Loucy (cell line): ENCODE results near the gene GALNT18.

Experiments used
- H2AFZ ChIP-seq: fragments of 200-600 bp; sonication (generic); 2 replicates; pipeline ENCODE4 v1.6.0; 2016; ENCODE audit warnings: antibody characterized with exemption, mild to moderate bottlenecking, low read length, moderate library complexity
- H3F3A ChIP-seq: fragments of 200-600 bp; 2 replicates; pipeline ENCODE4 v1.6.0; 2016; ENCODE audit warnings: antibody characterized with exemption, low read depth, mild to moderate bottlenecking
- H3K27me3 ChIP-seq: fragments of 200-600 bp; sonication (generic); 2 replicates; pipeline ENCODE4 v1.6.1; 2014; ENCODE audit warnings: low read length, mild to moderate bottlenecking; ENCODE audit not compliant: insufficient read depth, poor library complexity, severe bottlenecking
- H3K36me3 ChIP-seq: fragments of 200-600 bp; sonication (generic); 2 replicates; pipeline ENCODE4 v1.6.1; 2016; ENCODE audit warnings: low read length; ENCODE audit not compliant: insufficient read depth
- H3K4me1 ChIP-seq: fragments of 200-600 bp; sonication (generic); 2 replicates; pipeline ENCODE4 v1.5.1; 2014; ENCODE audit warnings: low read length, mild to moderate bottlenecking; ENCODE audit not compliant: insufficient read depth, poor library complexity, severe bottlenecking
- H3K4me2 ChIP-seq: fragments of 200-600 bp; sonication (generic); 2 replicates; pipeline ENCODE4 v1.6.0; 2014; ENCODE audit warnings: antibody characterized with exemption, low read length, low read depth, mild to moderate bottlenecking; ENCODE audit not compliant: poor library complexity, severe bottlenecking
- H3K4me3 ChIP-seq: fragments of 200-600 bp; sonication (generic); 2 replicates; pipeline ENCODE4 v1.5.1; 2014; ENCODE audit warnings: low read length, mild to moderate bottlenecking, mixed read lengths; ENCODE audit not compliant: poor library complexity, severe bottlenecking
- H3K79me2 ChIP-seq: fragments of 200-600 bp; sonication (generic); 2 replicates; pipeline ENCODE4 v1.6.1; 2014; ENCODE audit warnings: low read length; ENCODE audit not compliant: insufficient read depth
- H3K9ac ChIP-seq: fragments of 200-600 bp; sonication (generic); 2 replicates; pipeline ENCODE4 v1.6.0; 2014; ENCODE audit warnings: mild to moderate bottlenecking, low read depth, low read length, moderate library complexity; ENCODE audit not compliant: poor library complexity, severe bottlenecking
- H3K9me2 ChIP-seq: fragments of 200-600 bp; sonication (generic); replicated peaks from 2 replicates; pipeline ENCODE4 v1.6.1; 2016; ENCODE audit warnings: low read depth, low read length, mixed read lengths
- H3K9me3 ChIP-seq: fragments of 200-600 bp; sonication (generic); 2 replicates; pipeline ENCODE4 v1.6.1; 2014; ENCODE audit warnings: mild to moderate bottlenecking, antibody characterized with exemption, low read length, low read depth; ENCODE audit not compliant: insufficient read depth
- H4K20me1 ChIP-seq: fragments of 200-600 bp; sonication (generic); 2 replicates; pipeline ENCODE4 v1.6.0; 2014; ENCODE audit warnings: antibody characterized with exemption, low read length, mild to moderate bottlenecking; ENCODE audit not compliant: insufficient read depth, poor library complexity, severe bottlenecking
- CTCF ChIP-seq: fragments of 200-600 bp; sonication (generic); conservative IDR thresholded peaks from 2 replicates; pipeline ENCODE4 v1.5.1; 2014; ENCODE audit warnings: mild to moderate bottlenecking, antibody characterized with exemption, low read length
- EZH2phosphoT487 ChIP-seq: fragments of 200-600 bp; IDR thresholded peaks from 2 replicates; pipeline ENCODE4 v1.6.1; 2018; ENCODE audit warnings: antibody characterized with exemption, mild to moderate bottlenecking, moderate library complexity, borderline replicate concordance

GALNT18 gene

DNA sequence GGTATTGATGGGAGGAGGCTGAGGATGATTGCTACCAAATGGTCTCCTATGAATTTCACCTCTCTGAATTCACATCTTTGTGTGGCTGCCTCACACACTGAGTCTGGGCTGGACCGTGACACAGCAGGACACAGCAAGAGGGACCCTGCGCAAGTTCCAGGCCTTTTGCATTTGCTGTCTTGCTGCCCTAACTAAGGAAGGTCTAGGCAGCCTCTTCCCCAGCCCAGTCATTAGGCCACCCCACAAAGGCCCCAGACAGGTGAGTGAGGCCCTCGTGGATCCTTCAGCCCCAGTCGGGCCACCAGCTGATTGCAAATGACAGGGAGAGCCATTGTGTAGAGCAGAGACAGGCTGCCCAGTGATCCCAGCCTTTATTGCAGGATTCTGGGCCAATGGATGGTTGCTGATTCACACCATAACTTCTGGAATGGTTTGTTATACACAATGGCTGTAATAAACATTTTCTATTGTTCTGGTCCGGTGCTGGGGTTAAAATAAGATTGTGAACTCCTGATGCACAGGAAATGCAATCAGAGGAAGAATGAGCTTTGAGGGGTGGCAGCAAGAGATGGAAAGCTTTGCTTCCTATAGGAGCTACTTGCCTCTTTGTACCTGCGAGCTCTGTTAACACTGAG lies 240.2 kb downstream of the GALNT18 start:
- TF ChIP-seq EZH2phosphoT487 (no peak), CTCF (no peak)
- H2AFZ ChIP-seq = no peak overlapping the region
- no peaks in the 10 kb centered on the region for H3K36me3 ChIP-seq
- H3K4me2 ChIP-seq = no peak overlapping the region
- H4K20me1 ChIP-seq = no peaks in the 10 kb centered on the region
- H3K9me2 ChIP-seq = no peaks in the 10 kb centered on the region
- no peaks in the 10 kb centered on the region for H3K4me1 ChIP-seq
- no peaks in the 10 kb centered on the region for H3F3A ChIP-seq
- H3K4me3 ChIP-seq = no peak overlapping the region
- no peaks in the 10 kb centered on the region for H3K79me2 ChIP-seq
- H3K9ac ChIP-seq = no peak overlapping the region
- no peaks in the 10 kb centered on the region for H3K27me3 ChIP-seq
- H3K9me3 ChIP-seq = no peaks in the 10 kb centered on the region

GRCh38 chr11:11380883-11381282 lies 240.9 kb downstream of the GALNT18 start:
- Histone ChIP-seq H3K4me3 (no peak overlapping the region), H3K4me1 (no peaks in the 10 kb centered on the region), H3K9me3 (no peaks in the 10 kb centered on the region), H3K4me2 (no peak overlapping the region), H3K9me2 (no peaks in the 10 kb centered on the region), H2AFZ (no peak overlapping the region), H3K79me2 (no peaks in the 10 kb centered on the region), H3F3A (no peaks in the 10 kb centered on the region), H4K20me1 (no peaks in the 10 kb centered on the region), H3K9ac (no peak overlapping the region), H3K36me3 (no peaks in the 10 kb centered on the region), H3K27me3 (no peaks in the 10 kb centered on the region)
- TF ChIP-seq CTCF (no peak), EZH2phosphoT487 (no peak)

DNA sequence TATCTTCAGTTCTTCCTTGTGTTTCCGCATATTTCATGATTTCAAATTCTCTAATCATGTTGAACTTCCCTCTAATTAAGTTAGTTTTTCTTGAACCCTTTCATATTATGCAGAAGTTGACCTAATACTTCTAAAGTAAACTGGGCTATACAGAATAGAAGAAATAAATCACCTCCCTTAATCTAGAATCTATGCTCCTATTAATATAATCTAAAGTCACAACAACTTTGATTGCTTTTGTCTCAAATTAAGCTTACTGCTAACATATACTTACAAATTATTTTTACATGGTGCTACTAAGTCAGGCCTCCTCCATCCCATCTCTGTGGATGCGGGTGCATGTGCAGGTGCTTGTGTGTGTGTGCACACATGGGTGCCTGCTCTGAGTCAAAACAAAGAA lies 241.5 kb downstream of the GALNT18 start:
- Histone ChIP-seq H2AFZ (no peak overlapping the region), H3K9ac (no peak overlapping the region), H3K9me3 (no peaks in the 10 kb centered on the region), H3K4me2 (no peak overlapping the region), H4K20me1 (no peaks in the 10 kb centered on the region), H3K4me1 (no peaks in the 10 kb centered on the region), H3K27me3 (no peaks in the 10 kb centered on the region), H3K9me2 (no peaks in the 10 kb centered on the region), H3K4me3 (no peak overlapping the region), H3K36me3 (no peaks in the 10 kb centered on the region), H3F3A (no peaks in the 10 kb centered on the region), H3K79me2 (no peaks in the 10 kb centered on the region)
- TF ChIP-seq CTCF = no peak
- TF ChIP-seq EZH2phosphoT487 = no peak
